ENCODE data around the gene CTRB1. TPM values are rescaled to one million over a fixed set of nuclear protein-coding genes. Genes with fewer than 3 reads are reported as not detected.

CTRB1 gene
- total RNA-seq: not detected in 2 replicates

DNA sequence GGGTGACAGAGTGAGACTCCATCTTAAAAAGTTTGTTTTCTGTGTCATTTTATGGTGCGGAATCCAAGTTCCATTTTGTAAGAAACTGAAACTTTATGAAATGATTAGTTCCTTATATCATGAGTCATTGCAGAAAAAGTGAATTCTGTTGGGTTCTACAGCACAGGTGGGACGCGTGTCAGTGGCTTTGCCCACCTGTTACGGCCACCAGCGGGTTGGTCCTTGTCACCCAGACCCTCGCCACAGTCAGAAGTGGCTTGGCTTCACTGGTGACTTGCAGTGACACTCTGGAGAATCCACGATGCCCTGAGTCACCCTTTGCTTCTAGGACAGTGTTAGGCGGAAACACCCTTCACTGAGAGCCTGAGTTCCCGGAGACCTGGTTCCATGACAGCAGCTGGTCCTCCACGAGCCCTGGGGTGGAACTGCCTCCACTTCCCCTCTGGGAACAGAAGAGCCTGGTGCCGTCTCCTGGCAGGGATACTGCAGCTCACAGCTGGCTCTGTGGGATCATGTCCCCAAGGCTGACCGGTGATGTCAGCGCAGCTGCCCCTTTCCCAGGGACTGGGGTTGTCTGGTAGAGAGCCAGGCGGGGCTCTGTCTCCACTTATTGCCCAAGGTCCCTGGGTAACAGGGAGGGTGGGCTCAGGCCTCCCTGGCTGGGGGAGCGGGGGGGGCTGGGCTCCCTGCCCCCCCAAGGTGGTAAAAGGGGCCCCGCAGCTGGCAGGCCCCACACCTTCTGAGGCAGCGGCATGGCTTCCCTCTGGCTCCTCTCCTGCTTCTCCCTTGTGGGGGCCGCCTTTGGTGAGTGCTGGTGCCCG lies at the start of gene CTRB1:
Gene CTRB1 (plus strand): TSS at position 733 of the 821 bp plus-strand sequence. CDS start 20 bp downstream, at position 753.

DNA sequence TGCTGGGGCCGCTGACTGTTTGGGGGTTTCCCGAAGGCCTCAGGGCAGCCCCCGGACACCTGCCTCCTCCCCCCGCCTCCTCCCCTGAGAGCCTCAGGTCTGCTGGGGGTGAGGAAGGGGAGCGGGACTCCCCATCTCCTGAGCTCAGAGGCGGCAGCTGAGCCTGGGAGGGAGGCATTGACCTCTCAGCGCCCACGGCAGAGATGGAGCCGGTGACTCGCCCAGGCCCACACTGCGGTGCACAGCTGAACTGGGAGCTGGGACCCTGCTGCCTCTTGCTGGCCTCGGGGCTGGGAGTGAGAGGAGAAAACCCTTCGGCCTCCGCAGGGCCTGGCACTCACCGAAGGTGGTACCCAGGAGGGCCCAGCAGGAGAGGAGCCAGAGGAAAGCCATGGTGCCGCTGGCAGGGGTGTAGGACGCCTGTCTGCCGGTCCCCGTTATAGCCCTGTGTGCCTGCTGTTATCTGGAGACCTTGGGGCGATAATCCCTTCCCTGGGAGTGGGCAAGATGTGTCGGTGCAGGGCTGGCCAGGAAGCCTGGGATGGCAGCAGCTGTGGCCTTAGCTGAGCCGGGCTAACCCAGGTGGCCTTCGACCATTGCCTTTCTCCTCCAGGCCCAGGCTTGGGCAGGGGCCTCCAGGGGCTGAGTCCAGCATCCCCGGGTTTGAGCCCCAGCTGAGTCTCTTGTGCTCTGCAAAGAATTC lies 11.9 kb upstream of the CTRB1 start, which contains the start of gene CTRB2:
Gene CTRB2 (minus strand): TSS at position 413 of the 703 bp plus-strand sequence. CDS start 20 bp downstream, at position 393.

DNA sequence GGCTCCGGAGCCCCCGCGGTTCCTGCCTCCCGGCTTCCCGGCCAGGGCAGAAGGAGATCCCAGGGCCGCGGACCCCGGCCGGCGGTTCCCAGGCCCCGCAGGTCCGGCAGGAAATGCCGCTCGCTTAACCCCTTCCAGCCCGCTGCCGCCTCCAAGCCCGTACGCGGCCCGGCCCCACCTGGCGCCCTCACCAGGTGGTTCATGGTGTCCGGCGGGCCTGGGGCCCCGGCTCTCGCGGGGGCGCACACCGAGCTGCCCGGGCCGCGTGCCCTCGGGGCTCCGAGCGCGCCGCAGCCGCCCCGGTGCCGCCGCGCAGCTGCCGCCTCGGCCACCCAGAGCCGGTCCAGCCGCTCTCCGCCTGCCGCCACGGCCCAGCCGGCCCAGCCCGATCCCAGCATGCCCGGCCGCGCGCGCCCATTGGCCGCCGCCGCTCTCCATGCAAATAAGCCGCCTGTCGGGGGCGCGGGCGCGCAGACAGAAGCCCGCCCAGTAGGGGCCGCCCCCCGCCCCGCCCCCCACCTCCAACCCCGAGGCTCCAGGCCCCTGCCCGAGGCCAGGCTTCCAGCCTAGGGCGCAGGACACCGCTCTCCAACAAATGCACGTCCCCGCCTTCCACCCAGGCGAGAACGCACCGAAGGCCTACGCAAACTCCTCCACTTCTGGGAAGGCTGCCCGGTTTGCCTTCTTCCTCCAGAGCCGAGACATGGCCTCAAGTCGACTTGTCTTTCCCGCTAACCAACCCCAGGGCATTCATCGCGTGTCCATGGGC lies 32.7 kb downstream of the CTRB1 start, which contains the start of gene BCAR1:
Gene BCAR1 (minus strand): TSS at position 345 of the 769 bp plus-strand sequence. CDS start 142 bp downstream, at position 203.

Other genes with a start within 250 kb of the CTRB1 start
- 14.5 and 17.9 TPM in 2 replicates for gene WDR59, start 233.9 kb upstream of the CTRB1 start, total RNA-seq
- 8.7 and 14.9 TPM in 2 replicates for gene ZNRF1, start 220.0 kb upstream of the CTRB1 start, total RNA-seq
- gene LDHD, start 102.2 kb upstream of the CTRB1 start, total RNA-seq: 0.43 and 2.5 TPM in 2 replicates
- 5.2 and 7.1 TPM in 2 replicates for gene ZFP1, start 70.5 kb upstream of the CTRB1 start, total RNA-seq
- gene CTRB2, start 11.8 kb upstream of the CTRB1 start, total RNA-seq: not detected in 2 replicates
- gene BCAR1, start 32.6 kb downstream of the CTRB1 start, total RNA-seq: 17.5 and 18.5 TPM in 2 replicates
- 78.0 and 88.0 TPM in 2 replicates for gene CFDP1, start 214.5 kb downstream of the CTRB1 start, total RNA-seq
- gene TMEM170A, start 245.7 kb downstream of the CTRB1 start, total RNA-seq: 7.4 and 8.5 TPM in 2 replicates

Measured in bronchial smooth muscle cell (primary cell).